ENCODE results near the gene LBX2.

Gene LBX2

GRCh38 chr2:74537140-74537539 is 37.7 kb upstream of the LBX2 start:
- no peak overlapping the region for H3K27ac ChIP-seq
- TF ChIP-seq ZFX (IDR thresholded peaks at IDR 0.05; ENCODE audit: borderline replicate concordance) = no peak
- no peak for TF ChIP-seq CTCF (IDR thresholded peaks at IDR 0.05)

GRCh38 chr2:74536166-74536950 is 37.0 kb upstream of the LBX2 start:
- TF ChIP-seq ZFX (IDR thresholded peaks at IDR 0.05; ENCODE audit: borderline replicate concordance) (no peak), CTCF (IDR thresholded peaks at IDR 0.05) (no peak)
- H3K27ac ChIP-seq = no peak overlapping the region

- H3K27ac ChIP-seq = no peak overlapping the region
- no peak for TF ChIP-seq CTCF (IDR thresholded peaks at IDR 0.05)
- TF ChIP-seq ZFX (IDR thresholded peaks at IDR 0.05; ENCODE audit: borderline replicate concordance) = no peak
Observed at GRCh38 chr2:74535440-74535965, 36.1 kb upstream of the LBX2 start.

GRCh38 chr2:74534411-74534810 is 35.0 kb upstream of the LBX2 start:
- H3K27ac ChIP-seq = no peak overlapping the region
- TF ChIP-seq ZFX (IDR thresholded peaks at IDR 0.05; ENCODE audit: borderline replicate concordance) (no peak), CTCF (IDR thresholded peaks at IDR 0.05) (no peak)

GRCh38 chr2:74533464-74533863 is 34.1 kb upstream of the LBX2 start:
- TF ChIP-seq CTCF (IDR thresholded peaks at IDR 0.05) (no peak), ZFX (IDR thresholded peaks at IDR 0.05; ENCODE audit: borderline replicate concordance) (no peak)
- H3K27ac ChIP-seq = no peak overlapping the region

GRCh38 chr2:74532222-74532621 is 32.8 kb upstream of the LBX2 start:
- H3K27ac ChIP-seq = peak overlapping the region; percentile 89; the same call in 1 of the 2 replicates

More at GRCh38 chr2:74532222-74532621, 32.8 kb upstream of the LBX2 start:
- TF ChIP-seq CTCF (IDR thresholded peaks at IDR 0.05) = peak; percentile 53
- no peak for TF ChIP-seq ZFX (IDR thresholded peaks at IDR 0.05; ENCODE audit: borderline replicate concordance)
